Activated CD8-positive, alpha-beta T cell treated with anti-CD3 and anti-CD28 coated beads for 36 hours (primary cell): ENCODE data around the gene NLRX1. TPM values are rescaled to one million over a fixed set of nuclear protein-coding genes. Genes with fewer than 3 reads are reported as not detected.
"Not testable (repeated sequence)": the region's sequence is repeated elsewhere in the genome, so short reads cannot be mapped to it uniquely, and the experiment has no call there.

Experiments
- ATAC-seq: fragments of 200-7000 bp; cut with Tn5 transposase; one replicate; pipeline ENCODE4 v1.10.0; 2021; ENCODE audit warnings: mild to moderate bottlenecking, moderate library complexity
- CTCF ChIA-PET: fragments of 350-600 bp; sonication (Branson Sonifier 250); formaldehyde crosslinking; loops from one replicate; lab custom pipeline; 2021; ENCODE audit warnings: antibody characterized with exemption; lab: Charles Lee
- POLR2A ChIA-PET: fragments of 350-600 bp; sonication (Branson Sonifier 250); formaldehyde crosslinking; loops from one replicate; lab custom pipeline; 2021; ENCODE audit warnings: antibody characterized with exemption; lab: Charles Lee
- DNase-seq: peaks from one replicate; pipeline ENCODE4 v3.0.0-alpha.2; 2020
- H3K27ac Mint-ChIP-seq: one replicate; pipeline ENCODE4 v1.8.0; 2021; ENCODE audit warnings: mild to moderate bottlenecking, mixed read lengths
- H3K27me3 Mint-ChIP-seq: one replicate; pipeline ENCODE4 v1.8.0; 2021; ENCODE audit warnings: mixed read lengths
- H3K36me3 Mint-ChIP-seq: one replicate; pipeline ENCODE4 v1.8.0; 2021; ENCODE audit warnings: low read depth, mixed read lengths
- H3K4me1 Mint-ChIP-seq: one replicate; pipeline ENCODE4 v1.8.0; 2021; ENCODE audit warnings: low read depth, mixed read lengths
- H3K4me3 Mint-ChIP-seq: one replicate; pipeline ENCODE4 v1.8.0; 2021; ENCODE audit warnings: mild to moderate bottlenecking, moderate library complexity, mixed read lengths
- H3K9me3 Mint-ChIP-seq: one replicate; pipeline ENCODE4 v1.8.0; 2021; ENCODE audit warnings: mixed read lengths
- intact Hi-C: fragments of 100-400 bp; cut with micrococcal nuclease; formaldehyde crosslinking; loops from one replicate; pipeline ENCODE4 v1.10.0; 2022
- total RNA-seq, 2 experiments: library from RNA; stranded (reverse); gene quantifications; one replicate each; pipeline ENCODE4 v1.2.3, GENCODE V29; 2021
- TF ChIP-seq, protein P1 (sequence below): fragments of 200-600 bp; IDR thresholded peaks from one replicate; pipeline ENCODE4 v1.8.0; 2022; ENCODE audit warnings: antibody characterized with exemption, mild to moderate bottlenecking

Gene NLRX1
- total RNA-seq, 2 experiments from 2014 or later, result 20.1 to 21.3 TPM

DNA sequence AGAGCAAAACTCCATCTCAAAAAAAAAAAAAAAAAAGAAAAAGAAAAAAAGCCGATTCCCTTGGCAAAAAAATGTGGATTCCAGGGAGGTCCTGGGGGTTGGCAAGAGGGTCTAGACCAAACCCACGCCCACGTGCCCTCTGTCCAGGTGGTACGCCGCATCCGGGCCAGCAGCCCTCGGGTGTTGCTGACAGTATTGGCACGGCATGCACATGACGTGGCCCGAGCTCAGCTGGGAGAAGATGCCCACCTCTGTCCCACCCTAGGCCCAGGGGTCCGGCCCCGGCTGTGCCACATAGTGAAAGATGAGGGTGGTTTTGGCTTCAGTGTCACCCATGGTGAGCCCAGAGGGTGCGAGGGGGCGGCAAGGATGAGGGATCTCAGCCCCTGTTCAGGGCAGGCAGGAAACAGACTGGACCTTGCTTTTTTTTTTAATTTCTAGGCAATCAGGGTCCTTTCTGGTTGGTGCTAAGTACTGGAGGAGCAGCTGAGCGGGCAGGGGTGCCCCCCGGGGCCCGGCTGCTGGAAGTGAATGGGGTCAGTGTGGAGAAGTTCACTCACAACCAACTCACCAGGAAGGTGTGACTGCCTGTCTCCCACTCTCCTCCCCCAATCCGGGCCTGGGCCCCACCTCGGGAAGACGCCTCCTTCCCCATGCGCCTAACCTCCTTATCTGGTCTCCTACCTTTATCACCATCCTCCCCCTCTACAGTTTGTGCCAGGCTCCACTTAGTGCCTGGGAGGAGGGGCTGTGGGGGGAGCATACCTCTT is 18.8 kb downstream of the NLRX1 start:
- ChIA-PET CTCF (interaction anchor here (0.9 to 1.5 kb wide), 2 partner anchors 9 kb away, joined by 4 to 6 read pairs; no protein-coding TSS in a partner anchor), POLR2A (interaction anchor here (0.9 kb wide), 1 partner anchor 8 kb away, joined by 3 read pairs; no protein-coding TSS in a partner anchor)
- H3K9me3 Mint-ChIP-seq, result no peaks in the 10 kb centered on the region
- intact Hi-C loops, result no loop called here
- TF ChIP-seq, protein P1, sequence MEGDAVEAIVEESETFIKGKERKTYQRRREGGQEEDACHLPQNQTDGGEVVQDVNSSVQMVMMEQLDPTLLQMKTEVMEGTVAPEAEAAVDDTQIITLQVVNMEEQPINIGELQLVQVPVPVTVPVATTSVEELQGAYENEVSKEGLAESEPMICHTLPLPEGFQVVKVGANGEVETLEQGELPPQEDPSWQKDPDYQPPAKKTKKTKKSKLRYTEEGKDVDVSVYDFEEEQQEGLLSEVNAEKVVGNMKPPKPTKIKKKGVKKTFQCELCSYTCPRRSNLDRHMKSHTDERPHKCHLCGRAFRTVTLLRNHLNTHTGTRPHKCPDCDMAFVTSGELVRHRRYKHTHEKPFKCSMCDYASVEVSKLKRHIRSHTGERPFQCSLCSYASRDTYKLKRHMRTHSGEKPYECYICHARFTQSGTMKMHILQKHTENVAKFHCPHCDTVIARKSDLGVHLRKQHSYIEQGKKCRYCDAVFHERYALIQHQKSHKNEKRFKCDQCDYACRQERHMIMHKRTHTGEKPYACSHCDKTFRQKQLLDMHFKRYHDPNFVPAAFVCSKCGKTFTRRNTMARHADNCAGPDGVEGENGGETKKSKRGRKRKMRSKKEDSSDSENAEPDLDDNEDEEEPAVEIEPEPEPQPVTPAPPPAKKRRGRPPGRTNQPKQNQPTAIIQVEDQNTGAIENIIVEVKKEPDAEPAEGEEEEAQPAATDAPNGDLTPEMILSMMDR, result no peak
- DNase-seq (no peak), ATAC-seq (no peak)
- peaks cover 3% of the 10 kb centered on the region for H3K36me3 Mint-ChIP-seq
- no peaks in the 10 kb centered on the region for H3K4me1 Mint-ChIP-seq
- H3K4me3 Mint-ChIP-seq, result no peak overlapping the region
- H3K27me3 Mint-ChIP-seq, result no peaks in the 10 kb centered on the region
- no peak overlapping the region for H3K27ac Mint-ChIP-seq

DNA sequence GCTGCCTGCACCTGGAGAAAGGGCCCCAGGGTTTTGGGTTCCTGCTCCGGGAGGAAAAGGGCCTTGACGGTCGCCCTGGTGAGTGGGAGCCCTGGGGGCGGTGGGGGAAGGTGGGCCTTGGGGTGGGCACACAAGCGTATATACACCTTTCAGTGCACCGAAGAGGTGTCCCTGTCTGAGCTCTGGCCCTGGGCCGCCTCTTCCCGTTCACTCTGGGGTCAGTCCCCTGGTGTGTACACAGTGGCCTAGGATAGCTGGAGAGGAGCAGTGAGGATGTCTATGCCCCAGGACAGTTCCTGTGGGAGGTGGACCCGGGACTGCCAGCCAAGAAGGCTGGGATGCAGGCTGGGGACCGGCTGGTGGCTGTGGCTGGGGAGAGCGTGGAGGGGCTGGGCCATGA is 19.5 kb downstream of the NLRX1 start:
- Mint-ChIP-seq H3K4me1 (no peaks in the 10 kb centered on the region), H3K4me3 (no peak overlapping the region), H3K36me3 (no peaks in the 10 kb centered on the region), H3K9me3 (no peaks in the 10 kb centered on the region), H3K27me3 (no peaks in the 10 kb centered on the region), H3K27ac (no peak overlapping the region)
- ATAC-seq, result no peak
- intact Hi-C loops, result no loop called here
- no peak for DNase-seq
- CTCF ChIA-PET, result interaction anchor here (0.9 kb wide), 1 partner anchor 9 kb away, joined by 4 read pairs; no protein-coding TSS in a partner anchor
- TF ChIP-seq, protein P1, result no peak
- POLR2A ChIA-PET, result no interaction called here

DNA sequence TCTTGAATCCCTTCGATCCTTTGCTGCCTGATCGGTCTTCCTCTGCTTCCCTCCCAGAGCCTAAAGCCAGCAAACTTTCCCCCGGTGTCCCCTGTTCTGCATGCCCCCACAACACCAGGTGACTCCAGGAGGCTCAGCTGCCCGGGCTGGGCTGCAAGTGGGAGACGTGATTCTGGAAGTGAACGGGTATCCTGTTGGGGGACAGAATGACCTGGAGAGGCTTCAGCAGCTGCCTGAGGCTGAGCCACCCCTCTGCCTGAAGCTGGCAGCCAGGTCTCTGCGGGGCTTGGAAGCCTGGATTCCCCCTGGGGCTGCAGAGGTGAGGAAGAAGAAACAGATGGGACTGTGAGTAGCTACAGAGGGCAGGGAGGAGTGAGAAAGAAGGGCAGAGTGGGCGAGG is 20.4 kb downstream of the NLRX1 start:
- Mint-ChIP-seq H3K4me3 (no peak overlapping the region), H3K27me3 (no peaks in the 10 kb centered on the region), H3K36me3 (no peaks in the 10 kb centered on the region), H3K27ac (no peak overlapping the region), H3K9me3 (no peaks in the 10 kb centered on the region), H3K4me1 (no peaks in the 10 kb centered on the region)
- ChIA-PET POLR2A (no interaction called here), CTCF (no interaction called here)
- intact Hi-C loops, result no loop called here
- no peak for ATAC-seq
- DNase-seq, result no peak
- TF ChIP-seq, protein P1, result no peak

DNA sequence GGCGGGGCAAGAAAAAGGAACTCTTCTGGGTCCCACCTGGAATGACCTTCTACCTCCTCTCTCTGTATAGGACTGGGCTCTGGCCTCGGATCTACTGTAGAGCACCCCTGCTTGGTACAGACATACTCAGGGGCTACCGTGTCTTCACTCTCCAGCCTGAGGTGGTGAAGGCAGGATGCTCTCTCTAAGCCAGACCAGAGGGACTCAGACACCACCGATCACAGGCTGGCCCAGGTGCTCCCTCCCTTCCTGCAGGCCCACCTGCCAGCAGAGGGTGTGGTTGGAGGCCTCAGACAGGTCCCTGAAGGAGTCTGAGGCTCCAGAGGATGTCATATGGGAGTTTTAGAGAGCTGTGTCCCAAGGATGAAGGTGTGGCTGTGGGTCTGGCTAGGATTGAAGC is 20.9 kb downstream of the NLRX1 start:
- H3K27me3 Mint-ChIP-seq, result no peaks in the 10 kb centered on the region
- no peaks in the 10 kb centered on the region for H3K4me1 Mint-ChIP-seq
- H3K27ac Mint-ChIP-seq, result no peak overlapping the region
- ChIA-PET POLR2A (interaction anchor here (1.2 kb wide), 1 partner anchor 67 kb away, joined by 3 read pairs; no protein-coding TSS in a partner anchor), CTCF (interaction anchor here (0.9 to 2.2 kb wide), 2 partner anchors 55 to 88 kb away, joined by 3 to 6 read pairs; no protein-coding TSS in a partner anchor)
- H3K4me3 Mint-ChIP-seq, result no peak overlapping the region
- TF ChIP-seq, protein P1, result no peak
- no peaks in the 10 kb centered on the region for H3K36me3 Mint-ChIP-seq
- intact Hi-C loops, result no loop called here
- ATAC-seq (no peak), DNase-seq (no peak)
- no peaks in the 10 kb centered on the region for H3K9me3 Mint-ChIP-seq

DNA sequence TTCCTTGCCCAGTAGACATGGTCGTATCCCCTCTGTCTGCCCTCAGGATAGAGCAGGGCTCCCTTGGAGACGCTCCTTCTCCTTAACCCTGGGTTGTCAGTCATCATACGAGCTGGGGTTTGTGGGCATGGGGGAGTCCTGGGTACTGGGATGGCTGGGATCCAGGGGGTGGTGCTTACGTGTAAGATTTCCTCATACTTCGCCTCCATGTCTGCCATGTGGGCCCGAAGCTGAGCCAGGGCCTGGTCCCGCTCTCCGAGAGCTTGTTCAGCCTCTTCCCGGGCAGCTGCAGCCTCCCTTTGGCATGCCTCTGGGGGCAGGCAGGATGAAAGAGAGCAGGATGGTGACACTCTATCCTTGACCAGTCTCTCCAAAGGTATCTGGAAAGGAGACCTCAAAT is 22.0 kb downstream of the NLRX1 start:
- no peak overlapping the region for H3K4me3 Mint-ChIP-seq
- TF ChIP-seq, protein P1, result no peak
- DNase-seq, result no peak
- no peaks in the 10 kb centered on the region for H3K36me3 Mint-ChIP-seq
- no peak for ATAC-seq
- intact Hi-C loops, result no loop called here
- no peaks in the 10 kb centered on the region for H3K4me1 Mint-ChIP-seq
- ChIA-PET CTCF (interaction anchor here (0.7 to 2.2 kb wide), 4 partner anchors 22 to 133 kb away, joined by 3 to 10 read pairs (median 4); partner anchors contain the start of gene NLRX1), POLR2A (interaction anchor here (0.6 to 1.2 kb wide), 3 partner anchors 21 to 68 kb away, joined by 3 read pairs; no protein-coding TSS in a partner anchor)
- no peaks in the 10 kb centered on the region for H3K9me3 Mint-ChIP-seq
- no peaks in the 10 kb centered on the region for H3K27me3 Mint-ChIP-seq
- H3K27ac Mint-ChIP-seq, result no peak overlapping the region

DNA sequence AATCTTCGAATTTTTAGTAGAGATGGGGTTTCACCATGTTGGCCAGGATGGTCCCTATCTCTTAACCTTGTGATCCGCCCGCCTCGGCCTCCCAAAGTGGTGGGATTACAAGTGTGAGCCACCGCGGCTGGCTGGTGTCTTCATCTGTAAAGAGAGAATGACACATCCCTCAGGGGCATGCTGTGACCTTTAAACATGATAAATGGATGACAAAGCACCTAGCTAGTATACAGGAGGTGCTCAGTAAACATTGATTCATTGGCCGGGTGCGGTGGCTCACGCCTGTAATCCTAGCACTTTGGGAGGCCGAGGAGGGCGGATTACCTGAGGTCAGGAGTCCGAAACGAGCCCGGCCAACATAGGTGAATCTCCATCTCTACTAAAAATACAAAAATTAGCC is 22.7 kb downstream of the NLRX1 start:
- DNase-seq, H3K27me3 Mint-ChIP-seq, H3K27ac Mint-ChIP-seq, intact Hi-C loops, H3K36me3 Mint-ChIP-seq, H3K4me3 Mint-ChIP-seq, H3K9me3 Mint-ChIP-seq, ATAC-seq, H3K4me1 Mint-ChIP-seq: not testable (repeated sequence)
- ChIA-PET CTCF (interaction anchor here (0.7 to 2.2 kb wide), 3 partner anchors 22 to 132 kb away, joined by 3 to 10 read pairs (median 6); partner anchors contain the start of gene NLRX1), POLR2A (interaction anchor here (1.0 kb wide), 1 partner anchor 22 kb away, joined by 3 read pairs; no protein-coding TSS in a partner anchor)
